HG03039 (cell line): ENCODE measurements around the gene KRTAP5-7.
"Not testable (repeated sequence)": the region's sequence is repeated elsewhere in the genome, so short reads cannot be mapped to it uniquely, and the experiment has no call there.

Experiments
- ATAC-seq: cut with Tn5 transposase; IDR thresholded peaks from one replicate; pipeline ENCODE4 v1.9.1; 2021; ENCODE audit warnings: mild to moderate bottlenecking, moderate library complexity; ENCODE audit not compliant: unreplicated experiment

The KRTAP5-7 gene

GRCh38 chr11:71526796-71527575, at the start of gene KRTAP5-7:
KRTAP5-7 (plus strand) TSS chr11:71527267; CDS start chr11:71527301, 34 bp downstream.
- ATAC-seq: not testable (repeated sequence)

GRCh38 chr11:71477641-71478527, 49.2 kb upstream of the KRTAP5-7 start:
- no peak for ATAC-seq

GRCh38 chr11:71478528-71478840, 48.6 kb upstream of the KRTAP5-7 start:
- ATAC-seq: no peak

DNA sequence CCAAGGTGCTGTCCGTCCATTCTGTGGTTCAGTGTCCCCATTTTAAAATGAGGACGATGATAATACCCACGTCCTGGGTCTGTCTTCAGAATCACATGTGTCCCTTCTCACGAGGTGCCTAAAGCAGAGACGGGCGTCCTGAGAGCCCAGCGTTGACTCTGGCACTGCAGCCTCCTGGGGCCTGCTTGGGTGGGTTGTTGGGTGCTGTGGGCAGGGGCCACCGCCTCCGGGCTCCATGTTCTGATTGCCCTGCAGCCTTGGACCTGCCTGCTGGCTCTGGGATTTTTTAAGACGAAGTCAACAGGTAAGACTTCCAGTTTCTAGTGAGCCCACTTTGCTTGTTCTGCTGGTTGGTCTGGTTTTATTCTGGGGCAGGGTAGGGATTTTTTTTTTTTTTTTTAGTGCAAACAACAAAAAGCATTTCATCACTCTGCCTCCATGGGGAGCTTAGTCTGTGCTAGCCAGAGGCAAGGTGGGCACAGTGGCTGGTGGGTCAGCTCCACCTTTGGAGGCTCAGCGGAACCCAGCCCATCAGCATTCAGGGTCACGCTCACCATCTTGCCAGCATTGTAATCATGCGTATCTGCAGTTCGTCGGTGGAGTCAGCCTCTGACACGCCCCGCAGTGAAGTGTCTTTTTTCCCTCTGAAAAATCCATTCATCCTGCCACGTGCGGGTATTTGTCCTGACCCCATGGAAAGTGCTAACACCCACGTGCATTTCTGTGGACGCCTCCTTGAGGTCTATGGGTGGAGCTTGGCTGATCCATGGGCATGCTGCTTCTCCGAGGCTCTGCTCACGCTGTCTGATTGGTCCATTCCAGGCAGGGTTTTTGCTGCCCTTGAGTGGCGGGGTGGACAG, 45.7 kb upstream of the KRTAP5-7 start:
- ATAC-seq: no peak

DNA sequence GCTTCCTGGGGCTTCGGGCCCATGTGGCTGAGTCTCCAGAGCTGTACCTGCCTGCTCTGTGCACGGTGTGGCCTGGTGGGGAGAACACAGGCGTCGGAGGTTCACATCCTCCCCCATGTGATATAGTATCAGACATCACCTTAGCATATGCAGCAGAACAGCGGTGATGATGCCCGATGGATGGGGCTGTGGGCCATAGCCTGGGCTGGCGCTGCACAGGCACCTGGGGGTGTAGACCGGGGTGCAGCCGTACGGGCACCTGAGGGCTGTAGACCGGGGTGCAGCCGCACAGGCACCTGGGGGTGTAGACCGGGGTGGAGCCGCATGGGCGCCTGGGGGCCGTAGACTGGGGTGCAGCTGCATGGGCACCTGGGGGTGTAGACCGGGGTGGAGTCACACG, 44.9 kb upstream of the KRTAP5-7 start:
- no peak for ATAC-seq

DNA sequence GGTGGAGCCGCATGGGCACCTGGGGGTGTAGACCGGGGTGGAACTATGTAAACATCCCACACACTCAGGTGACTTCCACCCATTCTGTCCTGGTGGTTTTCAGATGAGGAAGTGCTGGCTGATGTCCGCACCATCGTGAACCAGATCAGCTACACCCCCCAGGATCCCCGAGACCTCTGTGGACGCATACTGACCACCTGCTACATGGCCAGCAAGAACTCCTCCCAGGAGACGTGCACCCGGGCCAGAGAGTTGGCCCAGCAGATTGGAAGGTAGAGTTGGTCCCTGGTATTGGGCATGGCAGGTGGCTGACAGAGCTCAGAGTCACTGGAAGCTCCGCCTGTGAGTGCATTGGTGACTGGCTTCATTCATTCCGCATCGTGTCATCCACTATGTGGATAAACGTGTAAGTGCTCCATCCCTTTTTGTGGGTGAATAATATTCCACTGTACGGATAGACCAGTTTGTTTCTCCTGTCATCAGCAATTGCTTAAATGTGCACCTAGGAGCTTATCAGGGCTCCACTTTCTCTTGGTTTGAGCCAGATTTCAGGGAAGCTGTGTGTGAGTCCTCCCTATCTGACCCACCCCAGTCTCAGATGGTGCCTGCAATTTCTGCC, 44.2 kb upstream of the KRTAP5-7 start:
- ATAC-seq: no peak

GRCh38 chr11:71483692-71484091, 43.4 kb upstream of the KRTAP5-7 start:
- ATAC-seq: no peak

DNA sequence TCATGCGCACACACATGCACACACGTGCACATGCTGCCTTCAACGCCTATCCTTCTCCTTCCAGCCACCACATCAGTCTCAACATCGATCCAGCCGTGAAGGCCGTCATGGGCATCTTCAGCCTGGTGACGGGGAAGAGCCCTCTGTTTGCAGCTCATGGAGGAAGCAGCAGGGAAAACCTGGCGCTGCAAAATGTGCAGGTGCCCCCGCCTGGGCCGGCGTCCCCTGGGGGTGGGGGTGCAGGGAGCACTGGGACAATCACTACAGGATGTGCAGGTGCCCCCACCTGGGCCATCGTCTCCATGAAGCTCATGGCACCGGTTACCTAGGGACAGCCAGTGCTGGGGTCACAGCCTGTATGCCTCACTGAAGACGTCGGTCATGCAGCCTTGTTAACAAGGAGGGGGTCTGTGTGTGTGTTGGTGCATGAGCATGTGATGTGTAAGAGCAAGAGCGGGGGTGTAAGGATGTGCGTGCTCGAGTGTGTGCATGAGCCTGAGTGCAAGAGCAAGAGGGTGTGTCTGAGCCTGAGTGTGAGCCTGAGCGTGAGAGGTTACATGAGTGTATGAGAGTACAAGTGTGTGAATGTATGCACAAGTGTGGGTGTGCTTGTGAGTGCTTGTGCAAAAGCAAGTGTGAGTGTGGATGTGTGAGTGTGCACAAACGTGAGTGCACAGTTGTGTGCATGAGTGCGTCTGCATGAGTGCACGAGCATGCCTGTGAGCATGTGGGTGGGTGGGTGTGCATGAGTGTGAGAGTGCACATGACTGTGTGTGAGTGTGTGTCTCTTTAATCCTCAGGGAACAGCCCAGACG, 42.6 kb upstream of the KRTAP5-7 start:
- no peak for ATAC-seq

GRCh38 chr11:71485063-71485399, 42.0 kb upstream of the KRTAP5-7 start:
- ATAC-seq: no peak

DNA sequence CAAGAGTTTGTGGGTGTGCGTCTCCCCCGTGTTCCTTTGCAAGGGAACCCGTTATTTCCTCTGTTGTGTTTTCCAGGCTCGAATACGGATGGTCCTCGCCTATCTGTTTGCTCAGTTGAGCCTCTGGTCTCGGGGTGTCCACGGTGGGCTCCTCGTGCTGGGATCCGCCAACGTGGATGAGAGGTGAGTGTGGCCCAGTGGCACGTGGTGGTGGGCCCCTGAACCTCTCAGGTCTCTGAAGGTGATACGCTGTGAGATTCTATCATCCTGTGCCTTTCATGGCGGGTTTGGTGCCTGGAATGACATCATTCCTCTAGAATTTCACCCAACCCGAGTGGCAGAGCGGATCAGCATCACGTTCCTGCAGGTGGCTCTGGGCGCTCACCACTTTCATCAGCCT, 41.6 kb upstream of the KRTAP5-7 start:
- ATAC-seq: no peak

DNA sequence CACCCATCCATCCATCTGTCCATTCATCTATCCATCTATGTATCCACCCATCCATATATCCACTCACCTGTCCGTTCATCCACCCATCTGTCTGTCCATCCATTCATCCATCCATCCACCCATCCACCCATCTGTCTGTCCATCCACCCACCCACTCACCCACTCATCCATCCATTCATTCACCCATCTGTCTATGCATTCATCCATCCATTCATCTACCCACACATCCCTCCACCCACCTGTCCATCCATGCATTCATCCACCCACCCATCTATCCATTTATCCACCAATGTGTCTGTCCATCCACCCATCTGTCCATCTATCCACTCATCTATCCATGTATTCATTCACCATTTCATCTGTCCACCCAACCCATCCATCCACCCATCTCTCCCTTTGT, 40.7 kb upstream of the KRTAP5-7 start:
- ATAC-seq: no peak

GRCh38 chr11:71488681-71489270, 38.3 kb upstream of the KRTAP5-7 start:
- ATAC-seq: no peak

DNA sequence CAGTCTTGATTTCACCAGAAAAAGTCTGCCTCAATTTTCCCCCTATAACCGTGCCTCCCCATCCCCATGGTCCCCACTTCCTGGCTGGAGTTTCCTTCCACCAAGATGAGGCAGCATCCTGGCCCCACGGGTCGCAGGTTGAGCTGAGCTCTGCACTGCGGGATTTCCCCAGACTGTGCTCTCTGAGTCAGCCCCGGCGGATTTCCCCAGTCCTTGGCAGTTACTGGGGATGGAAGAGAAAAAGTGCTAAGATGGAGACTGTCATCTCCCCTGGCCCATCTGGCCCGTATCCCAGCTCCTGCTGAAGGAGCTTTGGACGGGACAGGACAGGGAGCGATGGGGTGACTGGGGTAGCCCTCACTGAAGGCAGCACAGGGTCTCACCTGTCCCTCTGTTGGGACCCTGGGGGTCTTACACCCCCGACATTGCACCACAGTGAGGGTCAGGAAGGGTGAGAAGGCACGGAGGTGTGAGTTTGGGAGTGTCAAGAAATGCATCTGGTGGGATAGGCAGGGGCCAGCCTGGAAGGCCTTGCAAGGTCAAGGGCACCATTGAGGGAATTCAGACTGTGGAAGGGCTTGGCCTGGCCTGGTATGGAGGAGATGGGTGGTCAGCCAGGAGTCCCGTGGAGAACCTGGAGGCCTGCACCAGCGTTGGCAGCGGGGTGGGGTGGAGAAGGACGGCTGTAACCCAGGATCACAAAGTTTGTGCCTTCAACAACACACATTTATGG, 37.6 kb upstream of the KRTAP5-7 start:
- ATAC-seq: no peak

- no peak for ATAC-seq
Measured at GRCh38 chr11:71490044-71490730, 36.9 kb upstream of the KRTAP5-7 start.

DNA sequence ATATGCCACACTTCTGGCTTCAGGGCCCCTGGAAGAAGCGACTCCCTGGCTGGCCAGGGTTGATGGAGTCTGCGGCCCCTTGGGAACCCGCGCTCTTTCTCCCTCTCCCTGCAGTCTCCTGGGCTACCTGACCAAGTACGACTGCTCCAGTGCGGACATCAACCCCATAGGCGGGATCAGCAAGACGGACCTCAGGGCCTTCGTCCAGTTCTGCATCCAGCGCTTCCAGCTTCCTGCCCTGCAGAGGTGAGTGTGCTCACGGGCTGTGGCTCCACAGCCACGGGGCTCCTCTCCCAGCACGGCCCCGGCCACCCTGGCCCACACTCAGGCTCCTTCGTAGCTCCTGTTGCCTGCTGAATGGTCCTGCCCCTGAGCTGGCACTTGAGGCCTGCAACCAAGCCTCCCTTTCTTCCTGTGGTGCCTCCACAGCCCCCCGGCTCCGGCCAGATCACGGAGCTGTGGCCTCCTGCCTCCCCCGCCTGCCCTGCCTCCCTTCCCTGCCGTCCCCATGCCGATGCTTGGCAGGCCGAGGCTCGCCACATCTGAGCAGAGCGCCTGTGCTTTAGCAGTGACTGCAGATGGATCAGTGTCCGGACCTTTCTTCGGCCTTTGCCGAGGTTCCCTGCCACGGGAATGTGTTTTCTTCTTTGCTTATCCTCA, 36.2 kb upstream of the KRTAP5-7 start:
- ATAC-seq: no peak

GRCh38 chr11:71491531-71491930, 35.5 kb upstream of the KRTAP5-7 start:
- ATAC-seq: no peak

- no peak for ATAC-seq
Measured at GRCh38 chr11:71491940-71492339, 35.1 kb upstream of the KRTAP5-7 start.
